Uterus (tissue), 4 donors: ENCODE results near the gene SNX6. TPM values are rescaled to one million over a fixed set of nuclear protein-coding genes. Genes with fewer than 3 reads are reported as not detected.
"Not testable (repeated sequence)": the region's sequence is repeated elsewhere in the genome, so short reads cannot be mapped to it uniquely, and the experiment has no call there.

ENCODE experiments used
- DNase-seq, 2 donors: peaks; one replicate each; pipeline ENCODE4 v3.0.0-alpha.2; 2019 to 2020
- H3K27ac ChIP-seq, 2 donors: fragments of 200-600 bp; sonication (generic); 1 replicate in 1 of 2; 2 replicates in 1 of 2; pipeline ENCODE4 v1.5.1; 2016 to 2018
- H3K27me3 ChIP-seq, 2 donors: fragments of 200-600 bp; sonication (generic); one replicate each; pipeline ENCODE4 v1.5.1; 2018 to 2019; ENCODE audit warnings: control low read depth in 1 of 2
- H3K36me3 ChIP-seq, 2 donors: fragments of 200-600 bp; sonication (generic); one replicate each; pipeline ENCODE4 v1.5.1; 2019; ENCODE audit warnings: control low read depth in 1 of 2
- H3K4me1 ChIP-seq, 2 donors: fragments of 200-600 bp; sonication (generic); one replicate each; pipeline ENCODE4 v1.5.1; 2018 to 2019; ENCODE audit warnings: control low read depth in 1 of 2
- H3K4me3 ChIP-seq, 2 donors: fragments of 200-600 bp; sonication (generic); 1 replicate in 1 of 2; 2 replicates in 1 of 2; pipeline ENCODE4 v1.5.1; 2018 to 2019; ENCODE audit warnings: mild to moderate bottlenecking in 1 of 2
- H3K9me3 ChIP-seq, 2 donors: fragments of 200-600 bp; sonication (generic); one replicate each; pipeline ENCODE4 v1.5.1; 2019; ENCODE audit warnings: control low read depth in 1 of 2
- CTCF ChIP-seq, 4 experiments: fragments of 200-600 bp in 2 of 4; fragments of 450-650 bp in 2 of 4; sonication (generic) in 2 of 4; IDR thresholded peaks; one replicate each; pipeline ENCODE4 v1.5.1; 2016 to 2019; ENCODE audit warnings: antibody characterized with exemption in 4 of 4, mild to moderate bottlenecking in 2 of 4, moderate library complexity in 1 of 4
- POLR2A ChIP-seq, 2 donors: fragments of 450-650 bp; IDR thresholded peaks; one replicate each; pipeline ENCODE4 v1.6.1; 2016; ENCODE audit warnings: antibody characterized with exemption in 2 of 2, mild to moderate bottlenecking in 1 of 2, moderate library complexity in 1 of 2
- intact Hi-C: fragments of 100-400 bp; cut with DNase I; formaldehyde crosslinking; loops from one replicate; pipeline ENCODE4 v1.15.1; 2023; ENCODE audit warnings: low total_unique reads
- total RNA-seq, 4 donors: library from RNA; depleted of rRNA in 3 of 4; stranded (reverse); fragments of >200 nt in 3 of 4; gene quantifications; one replicate each; pipeline versions ENCODE4 v1.1.0 to v1.2.4, GENCODE V29; 2014 to 2023
- donor health status: DM: yes; HTN: yes; CAD: no.

SNX6 gene
- total RNA-seq, 4 donors from 2014 or later = 22.8 to 357 (median 73.9) TPM

DNA sequence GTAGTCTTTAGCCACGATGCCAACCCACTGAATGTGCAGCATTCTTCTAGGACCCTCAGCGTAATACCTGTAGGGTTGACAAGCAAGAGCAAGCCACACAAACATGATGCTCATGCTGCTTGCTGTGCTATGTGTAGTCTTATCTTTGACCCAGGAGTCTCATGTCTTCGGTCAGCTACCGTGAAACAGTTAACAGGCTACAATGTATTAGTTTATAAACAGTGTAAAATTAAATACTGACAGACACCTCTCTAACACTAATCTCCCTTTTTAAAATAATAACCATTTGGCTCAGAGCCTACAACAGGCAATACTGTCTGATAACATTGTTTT lies 92.3 kb downstream of the SNX6 start:
- no peak for TF ChIP-seq POLR2A (IDR thresholded peaks at IDR 0.05)
- no peak for TF ChIP-seq CTCF (IDR thresholded peaks at IDR 0.05)
- Histone ChIP-seq H3K4me1 (no peaks in the 10 kb centered on the region), H3K27ac (no peak overlapping the region), H3K36me3 (no peaks in the 10 kb centered on the region), H3K27me3 (no peaks in the 10 kb centered on the region), H3K4me3 (peak overlapping the region in 1 of 2 donors; percentile 85), H3K9me3 (no peaks in the 10 kb centered on the region)
- DNase-seq = no peak
- intact Hi-C loops = no loop called here

DNA sequence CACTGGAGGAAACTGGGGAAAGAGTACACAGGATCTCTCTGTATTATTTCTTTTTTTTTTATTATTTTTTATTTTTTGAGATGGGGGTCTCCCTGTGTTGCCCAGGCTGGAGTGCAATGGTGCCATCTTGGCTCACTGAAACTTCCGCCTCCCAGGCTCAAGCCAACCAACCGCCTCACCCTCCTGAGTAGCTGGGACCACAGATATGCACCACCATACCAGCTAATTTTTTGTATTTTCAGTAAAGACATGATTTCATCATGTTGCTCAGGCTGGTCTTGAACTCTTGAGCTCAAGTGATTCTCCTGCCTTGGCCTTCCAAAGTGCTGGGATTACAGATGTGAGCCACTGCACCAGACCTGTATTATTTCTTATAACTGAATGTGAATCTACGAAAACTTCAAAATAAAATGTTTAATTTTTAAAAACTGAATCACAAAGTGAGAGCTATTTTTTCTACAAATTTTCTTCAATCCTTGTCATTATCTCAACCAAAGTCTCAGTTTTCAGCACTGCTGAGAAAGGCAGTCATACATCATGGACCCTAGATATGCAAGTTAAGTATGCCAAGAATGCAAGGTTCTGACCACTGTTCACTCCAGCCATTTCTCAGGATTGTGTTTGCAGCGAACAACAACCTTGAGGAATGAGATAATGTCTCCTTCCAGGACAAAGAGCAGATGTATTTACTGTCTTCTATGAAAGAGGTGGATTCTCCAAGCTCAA lies 92.8 kb downstream of the SNX6 start:
- no peaks in the 10 kb centered on the region for H3K36me3 ChIP-seq
- intact Hi-C loops = no loop called here
- no peak overlapping the region for H3K4me3 ChIP-seq
- no peaks in the 10 kb centered on the region for H3K27me3 ChIP-seq
- no peaks in the 10 kb centered on the region for H3K9me3 ChIP-seq
- no peaks in the 10 kb centered on the region for H3K4me1 ChIP-seq
- no peak for TF ChIP-seq POLR2A (IDR thresholded peaks at IDR 0.05)
- TF ChIP-seq CTCF (IDR thresholded peaks at IDR 0.05) = no peak
- no peak overlapping the region for H3K27ac ChIP-seq
- DNase-seq = no peak

- Histone ChIP-seq H3K4me3 (no peak overlapping the region), H3K4me1 (no peaks in the 10 kb centered on the region), H3K27me3 (no peaks in the 10 kb centered on the region), H3K9me3 (no peaks in the 10 kb centered on the region), H3K27ac (no peak overlapping the region), H3K36me3 (no peaks in the 10 kb centered on the region)
- intact Hi-C loops = no loop called here
- TF ChIP-seq POLR2A (IDR thresholded peaks at IDR 0.05) (no peak), CTCF (IDR thresholded peaks at IDR 0.05) (no peak)
- DNase-seq = no peak
These were observed 102.4 kb downstream of the SNX6 start for GRCh38 chr14:34527591-34527990.

GRCh38 chr14:34524216-34524615 lies 105.7 kb downstream of the SNX6 start:
- H3K4me3 ChIP-seq, intact Hi-C loops, H3K36me3 ChIP-seq, DNase-seq, H3K27ac ChIP-seq, H3K27me3 ChIP-seq, H3K4me1 ChIP-seq, H3K9me3 ChIP-seq: not testable (repeated sequence)

GRCh38 chr14:34522496-34522895 lies 107.5 kb downstream of the SNX6 start:
- H3K27ac ChIP-seq = no peak overlapping the region
- H3K4me3 ChIP-seq = no peak overlapping the region
- H3K27me3 ChIP-seq = no peaks in the 10 kb centered on the region
- no peaks in the 10 kb centered on the region for H3K9me3 ChIP-seq
- H3K36me3 ChIP-seq = no peaks in the 10 kb centered on the region
- intact Hi-C loops = no loop called here
- no peaks in the 10 kb centered on the region for H3K4me1 ChIP-seq
- no peak for DNase-seq
- no peak for TF ChIP-seq CTCF (IDR thresholded peaks at IDR 0.05)
- TF ChIP-seq POLR2A (IDR thresholded peaks at IDR 0.05) = no peak

DNA sequence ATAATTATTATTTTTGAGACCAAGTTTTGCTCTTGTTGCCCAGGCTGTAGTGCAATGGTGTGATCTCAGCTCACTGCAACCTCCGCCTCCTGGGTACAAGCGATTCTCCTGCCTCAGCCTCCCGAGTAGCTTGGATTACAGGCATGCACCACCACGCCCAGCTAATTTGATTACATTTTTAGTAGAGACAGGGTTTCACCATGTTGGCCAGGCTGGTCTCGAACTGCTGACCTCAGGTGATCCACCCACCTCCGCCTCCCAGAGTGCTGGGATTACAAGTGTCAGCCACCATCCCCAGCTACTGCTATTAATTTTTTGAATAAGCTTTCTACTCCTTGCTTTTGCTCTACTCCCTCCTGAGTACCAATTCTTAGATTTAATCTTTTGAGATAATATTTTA lies 108.9 kb downstream of the SNX6 start:
- H3K27me3 ChIP-seq, H3K4me1 ChIP-seq, H3K9me3 ChIP-seq, DNase-seq, H3K36me3 ChIP-seq, H3K27ac ChIP-seq, intact Hi-C loops, H3K4me3 ChIP-seq: not testable (repeated sequence)

- H3K36me3 ChIP-seq, intact Hi-C loops, H3K4me3 ChIP-seq, H3K4me1 ChIP-seq, H3K27me3 ChIP-seq, H3K27ac ChIP-seq, H3K9me3 ChIP-seq, DNase-seq: not testable (repeated sequence)
These were observed 109.5 kb downstream of the SNX6 start for GRCh38 chr14:34520304-34520970.
